Calu3 (cell line): ENCODE results near the gene CHAD. TPM values are rescaled to one million over a fixed set of nuclear protein-coding genes. Genes with fewer than 3 reads are reported as not detected.

Experiments used
- BruUV-seq: library from RNA; stranded (reverse); fragments of 400-500 nt; replicated peaks from 2 replicates; lab custom pipeline; 2021; lab: Mats Ljungman, UMichigan
- CTCF ChIA-PET: fragments of 300-600 bp; sonication (Branson Sonifier 250); formaldehyde crosslinking; loops from one replicate; lab custom pipeline; 2022; ENCODE audit warnings: antibody characterized with exemption; lab: Charles Lee
- DNase-seq: peaks from one replicate; pipeline ENCODE4 v3.0.0; 2022
- H3K27ac Mint-ChIP-seq: one replicate; pipeline ENCODE4 v1.8.0; 2022; ENCODE audit warnings: mixed read lengths; ENCODE audit not compliant: unreplicated experiment
- H3K27me3 Mint-ChIP-seq: one replicate; pipeline ENCODE4 v1.8.0; 2022; ENCODE audit warnings: mixed read lengths; ENCODE audit not compliant: unreplicated experiment
- H3K36me3 Mint-ChIP-seq: one replicate; pipeline ENCODE4 v1.8.0; 2022; ENCODE audit warnings: mild to moderate bottlenecking, moderate library complexity, mixed read lengths; ENCODE audit not compliant: insufficient read depth, unreplicated experiment
- H3K4me1 Mint-ChIP-seq: one replicate; pipeline ENCODE4 v1.8.0; 2022; ENCODE audit warnings: mild to moderate bottlenecking, low read depth, mixed read lengths; ENCODE audit not compliant: unreplicated experiment
- H3K4me3 Mint-ChIP-seq: one replicate; pipeline ENCODE4 v1.8.0; 2022; ENCODE audit warnings: mild to moderate bottlenecking, low read depth, moderate library complexity, mixed read lengths; ENCODE audit not compliant: unreplicated experiment
- H3K9me3 Mint-ChIP-seq: one replicate; pipeline ENCODE4 v1.8.0; 2022; ENCODE audit warnings: low read depth, mixed read lengths; ENCODE audit not compliant: unreplicated experiment
- CTCF ChIP-seq: fragments of 200-600 bp; IDR thresholded peaks from one replicate; pipeline ENCODE4 v1.8.0; 2022; ENCODE audit warnings: antibody characterized with exemption; ENCODE audit not compliant: unreplicated experiment
- intact Hi-C: fragments of 100-400 bp; cut with micrococcal nuclease; formaldehyde crosslinking; loops from one replicate; pipeline ENCODE4 v1.10.0; 2022; ENCODE audit not compliant: unreplicated experiment
- total RNA-seq: library from RNA; stranded (reverse); gene quantifications from 2 replicates; pipeline ENCODE4 v1.2.3, GENCODE V29; 2022

The CHAD gene
- total RNA-seq, 1 experiment from 2014 or later: not detected

- no TSS peak for BruUV-seq
- no peak overlapping the region for H3K27ac Mint-ChIP-seq
- peak; percentile 42 for TF ChIP-seq CTCF
- H3K36me3 Mint-ChIP-seq: peaks cover 9% of the 10 kb centered on the region
- H3K4me1 Mint-ChIP-seq: peaks cover 28% of the 10 kb centered on the region
- H3K27me3 Mint-ChIP-seq: peaks cover 9% of the 10 kb centered on the region
- CTCF ChIA-PET: no interaction called here
- intact Hi-C loops: no loop called here
- no peaks in the 10 kb centered on the region for H3K9me3 Mint-ChIP-seq
- peak overlapping the region; percentile 76 for H3K4me3 Mint-ChIP-seq
- DNase-seq: no peak
These were observed 40.1 kb upstream of the CHAD start for GRCh38 chr17:50508573-50509460.

GRCh38 chr17:50507871-50508572 lies 39.3 kb upstream of the CHAD start, which contains the start of gene MYCBPAP:
TSS of gene MYCBPAP (plus strand) at chr17:50508439. CDS start at chr17:50508675, 236 bp downstream.
- Mint-ChIP-seq H3K9me3 (no peaks in the 10 kb centered on the region), H3K4me3 (peak within 1 kb of the TSS; percentile 76), H3K27ac (no peak within 1 kb of the TSS), H3K27me3 (peaks cover 17% of the 10 kb centered on the region), H3K4me1 (peaks cover 28% of the 10 kb centered on the region), H3K36me3 (peaks cover 9% of the 10 kb centered on the region)
- no peak for TF ChIP-seq CTCF
- CTCF ChIA-PET: no interaction called here
- no TSS peak for BruUV-seq
- DNase-seq: peak; percentile 88
- intact Hi-C loops: no loop called here

GRCh38 chr17:50506298-50506697 lies 37.6 kb upstream of the CHAD start:
- no peak for DNase-seq
- no peaks in the 10 kb centered on the region for H3K9me3 Mint-ChIP-seq
- intact Hi-C loops: no loop called here
- H3K27ac Mint-ChIP-seq: no peak overlapping the region
- BruUV-seq: no TSS peak
- H3K27me3 Mint-ChIP-seq: peaks cover 19% of the 10 kb centered on the region
- H3K36me3 Mint-ChIP-seq: peaks cover 9% of the 10 kb centered on the region
- H3K4me3 Mint-ChIP-seq: no peak overlapping the region
- CTCF ChIA-PET: interaction anchor here (0.7 to 1.1 kb wide), 2 partner anchors 19 to 26 kb away, joined by 3 read pairs; partner anchors contain the start of gene EPN3
- no peak for TF ChIP-seq CTCF
- peaks cover 18% of the 10 kb centered on the region for H3K4me1 Mint-ChIP-seq

GRCh38 chr17:50505591-50506130 lies 37.0 kb upstream of the CHAD start:
- no peak for DNase-seq
- CTCF ChIA-PET: interaction anchor here (0.6 to 1.1 kb wide), 2 partner anchors 19 to 27 kb away, joined by 3 read pairs; no protein-coding TSS in a partner anchor
- H3K9me3 Mint-ChIP-seq: no peaks in the 10 kb centered on the region
- peaks cover 9% of the 10 kb centered on the region for H3K36me3 Mint-ChIP-seq
- intact Hi-C loops: no loop called here
- H3K4me3 Mint-ChIP-seq: no peak overlapping the region
- peaks cover 12% of the 10 kb centered on the region for H3K4me1 Mint-ChIP-seq
- no peak overlapping the region for H3K27ac Mint-ChIP-seq
- peaks cover 19% of the 10 kb centered on the region for H3K27me3 Mint-ChIP-seq
- no TSS peak for BruUV-seq
- no peak for TF ChIP-seq CTCF
